Measurements from ENCODE around the gene EXOC3. TPM values are rescaled to one million over a fixed set of nuclear protein-coding genes. Genes with fewer than 3 reads are reported as not detected.

Gene EXOC3
- total RNA-seq, 1 donor from 2014 or later: 19.2 TPM

DNA sequence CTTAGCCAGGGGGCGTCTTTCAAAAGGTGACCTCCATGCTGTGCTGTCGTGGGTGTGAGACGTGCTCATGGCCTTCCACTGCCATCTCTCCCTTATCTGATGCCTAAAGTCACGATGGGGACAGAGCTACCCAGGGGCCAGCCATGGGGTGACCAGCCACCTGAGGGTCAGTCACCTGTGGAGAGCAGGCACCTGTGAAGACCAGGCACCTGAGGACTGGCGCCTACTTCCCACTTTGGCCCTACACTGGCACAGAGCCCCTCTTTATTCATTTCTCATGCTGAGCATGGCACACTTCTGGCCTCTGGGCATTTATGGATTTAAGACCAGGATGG lies 6.4 kb upstream of the EXOC3 start:
- Histone ChIP-seq H4K20me1 (ENCODE audit: low read depth) (no peaks in the 10 kb centered on the region), H3K27ac (no peak overlapping the region), H3K27me3 (no peaks in the 10 kb centered on the region), H3K9ac (no peak overlapping the region), H3K4me2 (no peak overlapping the region), H3F3A (ENCODE audit: low read depth) (no peaks in the 10 kb centered on the region), H2AFZ (replicated peaks) (no peak overlapping the region), H3K4me3 (no peak overlapping the region), H3K9me3 (ENCODE audit: low read depth) (no peaks in the 10 kb centered on the region), H3K36me3 (no peaks in the 10 kb centered on the region), H3K4me1 (no peaks in the 10 kb centered on the region), H3K79me2 (ENCODE audit: low read depth) (no peaks in the 10 kb centered on the region)
- TF ChIP-seq EZH2 (IDR thresholded peaks at IDR 0.05): no peak
- TF ChIP-seq, protein P1, sequence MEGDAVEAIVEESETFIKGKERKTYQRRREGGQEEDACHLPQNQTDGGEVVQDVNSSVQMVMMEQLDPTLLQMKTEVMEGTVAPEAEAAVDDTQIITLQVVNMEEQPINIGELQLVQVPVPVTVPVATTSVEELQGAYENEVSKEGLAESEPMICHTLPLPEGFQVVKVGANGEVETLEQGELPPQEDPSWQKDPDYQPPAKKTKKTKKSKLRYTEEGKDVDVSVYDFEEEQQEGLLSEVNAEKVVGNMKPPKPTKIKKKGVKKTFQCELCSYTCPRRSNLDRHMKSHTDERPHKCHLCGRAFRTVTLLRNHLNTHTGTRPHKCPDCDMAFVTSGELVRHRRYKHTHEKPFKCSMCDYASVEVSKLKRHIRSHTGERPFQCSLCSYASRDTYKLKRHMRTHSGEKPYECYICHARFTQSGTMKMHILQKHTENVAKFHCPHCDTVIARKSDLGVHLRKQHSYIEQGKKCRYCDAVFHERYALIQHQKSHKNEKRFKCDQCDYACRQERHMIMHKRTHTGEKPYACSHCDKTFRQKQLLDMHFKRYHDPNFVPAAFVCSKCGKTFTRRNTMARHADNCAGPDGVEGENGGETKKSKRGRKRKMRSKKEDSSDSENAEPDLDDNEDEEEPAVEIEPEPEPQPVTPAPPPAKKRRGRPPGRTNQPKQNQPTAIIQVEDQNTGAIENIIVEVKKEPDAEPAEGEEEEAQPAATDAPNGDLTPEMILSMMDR (IDR thresholded peaks at IDR 0.05): no peak
- no peak for TF ChIP-seq EZH2phosphoT487 (IDR thresholded peaks at IDR 0.05)
- Mint-ChIP-seq H3K4me3 (no peak overlapping the region), H3K27me3 (ENCODE audit: insufficient read depth, low read depth) (no peaks in the 10 kb centered on the region), H3K4me1 (peaks cover under 1% of the 10 kb centered on the region), H3K27ac (no peak overlapping the region), H3K36me3 (no peaks in the 10 kb centered on the region), H3K9me3 (no peaks in the 10 kb centered on the region)
- no peak for DNase-seq (ENCODE audit: low spot score)

GRCh38 chr5:437281-437771 lies 5.7 kb upstream of the EXOC3 start:
- Histone ChIP-seq H3K9me3 (ENCODE audit: low read depth) (no peaks in the 10 kb centered on the region), H3K36me3 (no peaks in the 10 kb centered on the region), H3K4me1 (peaks cover 4% of the 10 kb centered on the region), H3K27ac (no peak overlapping the region), H3K79me2 (ENCODE audit: low read depth) (no peaks in the 10 kb centered on the region), H3K4me2 (no peak overlapping the region), H3K9ac (no peak overlapping the region), H2AFZ (replicated peaks) (no peak overlapping the region), H3F3A (ENCODE audit: low read depth) (no peaks in the 10 kb centered on the region), H4K20me1 (ENCODE audit: low read depth) (no peaks in the 10 kb centered on the region), H3K27me3 (no peaks in the 10 kb centered on the region), H3K4me3 (no peak overlapping the region)
- no peaks in the 10 kb centered on the region for H3K9me3 Mint-ChIP-seq
- H3K4me1 Mint-ChIP-seq: peaks cover 8% of the 10 kb centered on the region
- DNase-seq (ENCODE audit: low spot score): no peak
- no peaks in the 10 kb centered on the region for H3K36me3 Mint-ChIP-seq
- TF ChIP-seq EZH2 (IDR thresholded peaks at IDR 0.05): no peak
- TF ChIP-seq, protein P1 (IDR thresholded peaks at IDR 0.05): no peak
- H3K27ac Mint-ChIP-seq: no peak overlapping the region
- H3K4me3 Mint-ChIP-seq: no peak overlapping the region
- no peaks in the 10 kb centered on the region for H3K27me3 Mint-ChIP-seq (ENCODE audit: insufficient read depth, low read depth)

- no peak overlapping the region for H2AFZ ChIP-seq (replicated peaks)
- peaks cover 4% of the 10 kb centered on the region for H3K79me2 ChIP-seq (ENCODE audit: low read depth)
- H3K4me3 ChIP-seq: no peak overlapping the region
- no peaks in the 10 kb centered on the region for H3K27me3 ChIP-seq
- H3K4me2 ChIP-seq: no peak overlapping the region
- Mint-ChIP-seq H3K27me3 (ENCODE audit: insufficient read depth, low read depth) (peaks cover 2% of the 10 kb centered on the region), H3K36me3 (no peaks in the 10 kb centered on the region), H3K27ac (no peak overlapping the region), H3K4me3 (no peak overlapping the region), H3K4me1 (peaks cover 9% of the 10 kb centered on the region), H3K9me3 (no peaks in the 10 kb centered on the region)
- H3K27ac ChIP-seq: no peak overlapping the region
- H3K9me3 ChIP-seq (ENCODE audit: low read depth): no peaks in the 10 kb centered on the region
- H3K9ac ChIP-seq: no peak overlapping the region
- H3K4me1 ChIP-seq: peaks cover 6% of the 10 kb centered on the region
- H4K20me1 ChIP-seq (ENCODE audit: low read depth): no peaks in the 10 kb centered on the region
- no peak for TF ChIP-seq EZH2phosphoT487 (IDR thresholded peaks at IDR 0.05)
- no peaks in the 10 kb centered on the region for H3F3A ChIP-seq (ENCODE audit: low read depth)
- DNase-seq (ENCODE audit: low spot score): no peak
- no peaks in the 10 kb centered on the region for H3K36me3 ChIP-seq
Observed at GRCh38 chr5:438481-438981, 4.4 kb upstream of the EXOC3 start.

GRCh38 chr5:439181-439580 lies 3.8 kb upstream of the EXOC3 start:
- Histone ChIP-seq H3K4me3 (no peak overlapping the region), H3K4me2 (no peak overlapping the region), H3K4me1 (peaks cover 10% of the 10 kb centered on the region), H3K36me3 (no peaks in the 10 kb centered on the region), H3F3A (ENCODE audit: low read depth) (no peaks in the 10 kb centered on the region), H3K79me2 (ENCODE audit: low read depth) (peaks cover 10% of the 10 kb centered on the region), H3K27ac (no peak overlapping the region), H3K9ac (no peak overlapping the region), H3K27me3 (no peaks in the 10 kb centered on the region), H3K9me3 (ENCODE audit: low read depth) (no peaks in the 10 kb centered on the region), H2AFZ (replicated peaks) (no peak overlapping the region), H4K20me1 (ENCODE audit: low read depth) (no peaks in the 10 kb centered on the region)
- no peak for DNase-seq (ENCODE audit: low spot score)
- Mint-ChIP-seq H3K9me3 (no peaks in the 10 kb centered on the region), H3K27ac (no peak overlapping the region), H3K4me1 (peaks cover 14% of the 10 kb centered on the region), H3K4me3 (no peak overlapping the region), H3K36me3 (no peaks in the 10 kb centered on the region), H3K27me3 (ENCODE audit: insufficient read depth, low read depth) (peaks cover 3% of the 10 kb centered on the region)
- TF ChIP-seq, protein P1 (IDR thresholded peaks at IDR 0.05): no peak
- no peak for TF ChIP-seq EZH2 (IDR thresholded peaks at IDR 0.05)
- no peak for TF ChIP-seq EZH2phosphoT487 (IDR thresholded peaks at IDR 0.05)

All from neural progenitor cell (in vitro differentiated cells).